ENCODE results near the gene SMAD3.

SMAD3 gene

DNA sequence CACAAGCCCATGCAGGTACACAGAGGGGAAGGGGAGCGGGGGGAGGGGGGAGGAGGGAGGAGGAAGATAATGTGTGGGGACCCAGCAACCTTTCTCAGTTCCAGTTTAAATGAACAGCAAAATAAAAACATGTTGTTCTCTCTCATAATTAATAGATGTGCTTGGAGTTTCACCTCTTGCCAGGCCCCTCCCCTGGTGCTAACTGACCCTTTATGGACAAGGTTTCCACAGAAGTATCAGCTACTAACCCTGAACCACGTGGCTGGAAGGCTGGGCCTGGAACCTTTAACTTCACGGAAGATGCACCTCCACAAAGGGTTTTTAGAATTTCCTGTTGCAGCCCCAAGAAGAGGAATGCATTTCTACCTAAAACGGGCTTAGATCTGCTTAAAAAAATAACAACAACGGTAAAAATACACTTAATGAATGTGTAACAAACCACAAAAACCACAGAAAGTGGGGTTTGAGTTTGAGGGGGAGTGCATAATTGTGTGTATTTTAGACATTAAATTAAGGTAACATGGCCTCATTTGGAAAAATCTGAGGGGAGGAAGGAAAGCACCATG, 14.8 kb upstream of the SMAD3 start:
- TF ChIP-seq, protein P1, sequence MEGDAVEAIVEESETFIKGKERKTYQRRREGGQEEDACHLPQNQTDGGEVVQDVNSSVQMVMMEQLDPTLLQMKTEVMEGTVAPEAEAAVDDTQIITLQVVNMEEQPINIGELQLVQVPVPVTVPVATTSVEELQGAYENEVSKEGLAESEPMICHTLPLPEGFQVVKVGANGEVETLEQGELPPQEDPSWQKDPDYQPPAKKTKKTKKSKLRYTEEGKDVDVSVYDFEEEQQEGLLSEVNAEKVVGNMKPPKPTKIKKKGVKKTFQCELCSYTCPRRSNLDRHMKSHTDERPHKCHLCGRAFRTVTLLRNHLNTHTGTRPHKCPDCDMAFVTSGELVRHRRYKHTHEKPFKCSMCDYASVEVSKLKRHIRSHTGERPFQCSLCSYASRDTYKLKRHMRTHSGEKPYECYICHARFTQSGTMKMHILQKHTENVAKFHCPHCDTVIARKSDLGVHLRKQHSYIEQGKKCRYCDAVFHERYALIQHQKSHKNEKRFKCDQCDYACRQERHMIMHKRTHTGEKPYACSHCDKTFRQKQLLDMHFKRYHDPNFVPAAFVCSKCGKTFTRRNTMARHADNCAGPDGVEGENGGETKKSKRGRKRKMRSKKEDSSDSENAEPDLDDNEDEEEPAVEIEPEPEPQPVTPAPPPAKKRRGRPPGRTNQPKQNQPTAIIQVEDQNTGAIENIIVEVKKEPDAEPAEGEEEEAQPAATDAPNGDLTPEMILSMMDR (conservative IDR thresholded peaks at IDR 0.05; ENCODE audit: low read depth, low read length): no peak
- DNase-seq (ENCODE audit: low read depth): no peak
- no peak overlapping the region for H3K4me3 ChIP-seq (ENCODE audit: low read depth, low read length)

DNA sequence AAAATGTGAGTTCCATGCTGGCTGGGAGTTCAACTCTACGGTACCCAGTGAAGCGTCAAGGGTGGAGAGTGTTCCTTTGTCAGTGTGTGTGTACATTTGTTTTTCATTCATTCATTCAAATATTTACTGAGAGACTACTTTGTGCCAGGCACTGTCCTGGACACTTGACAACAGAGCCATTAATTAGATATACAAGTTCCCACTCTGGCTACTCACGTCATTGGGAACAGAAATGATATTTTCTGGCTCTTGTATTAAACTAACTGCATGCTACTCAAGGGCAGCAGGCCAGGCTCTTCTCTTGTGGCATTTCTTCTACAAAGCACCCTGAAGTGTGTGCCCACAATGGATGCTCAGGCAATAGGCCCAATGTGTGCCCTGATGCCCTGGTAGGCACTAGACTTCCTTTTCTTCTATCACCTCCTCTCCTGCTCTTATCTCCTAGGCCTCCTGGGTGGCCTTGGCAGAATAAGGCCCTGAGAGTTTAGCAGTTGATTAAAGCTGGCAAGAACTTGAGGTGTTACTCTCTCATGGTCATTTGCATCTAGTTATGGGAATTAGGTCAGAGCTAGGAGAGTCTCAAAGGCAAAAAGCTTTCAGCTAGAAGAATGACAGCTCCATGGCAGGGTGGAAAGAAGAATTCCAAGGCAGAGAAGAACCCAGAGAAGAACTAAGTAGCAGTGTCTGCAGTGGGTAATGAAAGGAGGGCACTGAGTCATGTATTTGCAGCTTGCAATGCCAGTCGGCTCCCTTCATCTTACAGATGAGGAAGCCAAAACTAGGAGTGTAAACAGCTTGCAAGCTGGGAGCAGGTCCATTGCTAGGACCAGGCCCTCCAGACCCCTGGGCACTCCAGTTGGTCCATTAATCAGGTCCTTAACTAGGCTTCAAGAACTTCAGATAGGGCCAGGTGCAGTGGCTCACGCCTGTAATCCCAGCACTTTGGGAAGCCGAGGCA, 14.0 kb upstream of the SMAD3 start:
- no peak for DNase-seq (ENCODE audit: low read depth)
- H3K4me3 ChIP-seq (ENCODE audit: low read depth, low read length): no peak overlapping the region
- TF ChIP-seq, protein P1 (conservative IDR thresholded peaks at IDR 0.05; ENCODE audit: low read depth, low read length): no peak

DNA sequence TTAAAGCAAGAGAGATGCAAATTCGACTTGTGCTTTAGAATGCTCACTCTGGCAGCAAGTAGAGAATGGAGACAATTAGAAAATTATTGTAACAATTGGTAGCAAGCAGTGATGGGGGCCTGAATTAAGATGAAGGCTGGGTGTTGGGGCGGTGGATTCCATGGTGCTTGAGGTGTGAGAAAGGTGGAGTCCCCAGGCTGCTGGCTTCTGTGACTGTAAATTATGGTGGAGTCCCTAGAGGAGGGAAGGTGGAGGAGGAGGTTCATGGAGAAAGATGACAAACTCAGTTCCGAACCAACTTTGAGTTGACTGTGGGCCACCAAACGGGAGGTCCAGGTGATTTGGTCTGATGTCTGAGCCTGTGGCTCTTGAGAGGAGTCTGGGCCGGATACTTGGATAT, 10.7 kb upstream of the SMAD3 start:
- H3K4me3 ChIP-seq (ENCODE audit: low read depth, low read length): no peak overlapping the region
- TF ChIP-seq, protein P1 (conservative IDR thresholded peaks at IDR 0.05; ENCODE audit: low read depth, low read length): no peak
- DNase-seq (ENCODE audit: low read depth): no peak

DNA sequence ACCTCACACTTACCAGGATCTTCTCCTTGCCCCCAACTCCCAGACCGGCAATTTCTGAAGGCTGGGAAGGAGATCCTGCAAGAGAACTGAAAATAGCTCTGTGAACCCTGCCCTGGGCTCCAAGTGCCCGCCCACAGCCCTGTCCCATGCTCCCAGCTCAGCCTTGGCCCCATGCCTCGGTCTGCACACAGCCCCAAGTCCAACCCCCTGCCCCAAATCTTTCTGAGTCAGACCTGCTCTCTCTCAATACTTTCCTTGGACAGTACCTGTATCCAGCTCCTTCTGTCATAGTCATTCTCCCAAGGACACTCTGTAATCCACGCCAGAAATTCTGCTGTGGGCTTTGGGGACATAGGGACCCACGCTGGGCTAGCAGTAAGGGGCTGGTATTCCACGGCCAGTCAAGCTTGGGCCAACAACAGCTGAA, 6.3 kb upstream of the SMAD3 start:
- TF ChIP-seq, protein P1 (conservative IDR thresholded peaks at IDR 0.05; ENCODE audit: low read depth, low read length): no peak
- no peak overlapping the region for H3K4me3 ChIP-seq (ENCODE audit: low read depth, low read length)
- DNase-seq (ENCODE audit: low read depth): no peak

DNA sequence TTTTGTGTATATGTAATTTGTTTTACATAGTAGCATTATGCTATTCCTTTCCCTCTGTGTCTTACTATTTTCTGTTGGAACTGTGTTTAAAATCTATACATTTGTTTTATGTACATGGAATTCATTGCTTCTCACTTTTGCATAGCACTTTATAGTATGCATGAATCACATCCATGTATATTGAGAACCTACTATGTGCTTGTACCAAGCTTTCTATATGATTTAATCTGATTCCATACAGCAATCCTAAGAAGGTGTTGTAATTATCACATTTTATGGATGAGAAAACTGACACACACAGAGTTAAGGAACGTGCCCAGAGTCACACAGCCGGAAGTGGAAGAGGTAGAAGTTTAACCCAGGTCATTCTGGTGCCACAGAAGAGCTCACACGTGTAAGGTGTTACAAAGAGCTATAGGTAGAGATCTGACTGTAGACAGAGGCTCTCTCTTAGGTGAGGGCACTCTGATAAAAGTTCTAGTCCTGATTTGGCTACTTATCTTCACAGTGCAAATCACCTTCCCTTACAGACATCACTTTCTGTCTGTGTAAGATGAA, 3.5 kb upstream of the SMAD3 start:
- no peak overlapping the region for H3K4me3 ChIP-seq (ENCODE audit: low read depth, low read length)
- TF ChIP-seq, protein P1 (conservative IDR thresholded peaks at IDR 0.05; ENCODE audit: low read depth, low read length): no peak
- no peak for DNase-seq (ENCODE audit: low read depth)

- H3K4me3 ChIP-seq (ENCODE audit: low read depth, low read length): no peak overlapping the region
- TF ChIP-seq, protein P1 (conservative IDR thresholded peaks at IDR 0.05; ENCODE audit: low read depth, low read length): no peak
- DNase-seq (ENCODE audit: low read depth): no peak
Observed at GRCh38 chr15:67062369-67062985, 2.9 kb upstream of the SMAD3 start.

All from choroid plexus epithelial cell (primary cell).